ENCODE results near the gene CDK5RAP2.
"Not testable (repeated sequence)": the region's sequence is repeated elsewhere in the genome, so short reads cannot be mapped to it uniquely, and the experiment has no call there.

Gene CDK5RAP2

DNA sequence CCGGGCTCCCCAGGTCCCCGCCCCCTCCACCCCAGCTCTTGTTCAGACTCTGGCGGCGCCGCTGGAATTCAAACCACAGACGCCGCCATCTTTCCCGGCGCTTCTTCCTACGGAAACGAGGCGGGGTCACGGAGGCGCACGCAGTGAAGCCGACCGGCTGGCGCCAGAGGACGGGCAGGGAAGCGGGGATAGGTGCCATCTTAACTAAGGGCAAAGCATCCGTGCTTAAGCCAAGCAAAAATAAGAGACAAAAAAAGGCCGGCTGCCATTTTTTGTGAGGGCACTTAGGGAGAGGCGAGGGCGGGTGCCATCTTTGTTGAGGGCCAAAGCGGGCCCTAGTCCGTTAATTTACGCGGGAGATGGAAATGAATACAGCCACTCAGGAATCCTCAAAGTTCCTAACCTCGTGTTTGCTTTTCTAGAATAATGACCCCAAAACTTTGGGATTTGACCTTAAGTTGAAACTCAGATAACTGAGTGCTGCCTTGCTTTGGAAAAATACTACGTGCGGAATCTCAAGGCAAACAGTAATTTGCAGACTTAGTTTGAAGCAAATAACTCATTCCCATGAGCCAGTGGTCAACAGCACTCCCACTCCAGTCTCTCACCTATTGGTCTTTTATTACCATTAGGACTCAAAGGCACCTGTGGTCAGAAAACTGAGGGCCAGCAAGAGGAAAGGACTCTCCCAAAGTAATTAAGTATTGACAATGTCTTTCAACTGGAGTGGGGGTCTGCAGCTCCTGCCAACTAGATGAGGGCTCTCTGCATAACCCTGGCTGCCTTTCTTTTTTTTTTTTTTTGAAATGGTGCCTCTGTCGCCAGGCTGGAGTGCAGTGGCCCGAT lies at the start of gene CDK5RAP2:
Gene CDK5RAP2 (minus strand): TSS at position 117 of the 846 bp plus-strand sequence. CDS start 189 bp downstream, outside the sequence.
- TF ChIP-seq, protein P1, sequence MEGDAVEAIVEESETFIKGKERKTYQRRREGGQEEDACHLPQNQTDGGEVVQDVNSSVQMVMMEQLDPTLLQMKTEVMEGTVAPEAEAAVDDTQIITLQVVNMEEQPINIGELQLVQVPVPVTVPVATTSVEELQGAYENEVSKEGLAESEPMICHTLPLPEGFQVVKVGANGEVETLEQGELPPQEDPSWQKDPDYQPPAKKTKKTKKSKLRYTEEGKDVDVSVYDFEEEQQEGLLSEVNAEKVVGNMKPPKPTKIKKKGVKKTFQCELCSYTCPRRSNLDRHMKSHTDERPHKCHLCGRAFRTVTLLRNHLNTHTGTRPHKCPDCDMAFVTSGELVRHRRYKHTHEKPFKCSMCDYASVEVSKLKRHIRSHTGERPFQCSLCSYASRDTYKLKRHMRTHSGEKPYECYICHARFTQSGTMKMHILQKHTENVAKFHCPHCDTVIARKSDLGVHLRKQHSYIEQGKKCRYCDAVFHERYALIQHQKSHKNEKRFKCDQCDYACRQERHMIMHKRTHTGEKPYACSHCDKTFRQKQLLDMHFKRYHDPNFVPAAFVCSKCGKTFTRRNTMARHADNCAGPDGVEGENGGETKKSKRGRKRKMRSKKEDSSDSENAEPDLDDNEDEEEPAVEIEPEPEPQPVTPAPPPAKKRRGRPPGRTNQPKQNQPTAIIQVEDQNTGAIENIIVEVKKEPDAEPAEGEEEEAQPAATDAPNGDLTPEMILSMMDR (IDR thresholded peaks at IDR 0.05; ENCODE audit: borderline replicate concordance, insufficient read depth, low read depth, low read length), result no peak

DNA sequence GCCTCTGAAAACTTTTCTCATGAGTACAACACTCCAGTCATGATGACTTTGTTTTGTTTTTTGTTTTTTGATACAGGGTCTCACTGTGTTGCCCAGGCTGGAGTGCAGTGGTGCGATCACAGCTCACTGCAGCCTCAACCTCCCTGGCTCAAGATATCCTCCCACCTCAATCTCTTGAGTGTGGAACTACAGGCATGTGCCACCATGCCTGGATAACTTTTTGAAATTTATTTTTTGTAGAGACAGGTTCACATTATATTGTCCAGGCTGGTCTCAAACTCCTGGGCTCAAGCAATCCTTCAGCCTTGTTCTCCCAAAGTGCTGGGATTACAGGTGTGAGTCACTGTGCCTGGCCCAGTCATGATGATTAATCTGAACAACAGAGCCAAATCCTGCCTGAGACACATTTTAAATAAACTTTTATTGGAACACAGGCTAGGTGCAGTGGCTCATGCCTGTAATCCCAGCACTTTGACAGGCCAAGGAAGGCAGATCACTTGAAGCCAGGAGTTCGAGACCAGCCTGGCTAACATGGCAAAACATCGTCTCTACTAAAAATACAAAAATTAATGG lies 49.0 kb upstream of the CDK5RAP2 start:
- H3K4me3 ChIP-seq (ENCODE audit: low read depth, low read length), result not testable (repeated sequence)

More for the DNA sequence above, at the start of gene CDK5RAP2:
- peak within 1 kb of the TSS; percentile 77 for H3K4me3 ChIP-seq (ENCODE audit: low read depth, low read length)

DNA sequence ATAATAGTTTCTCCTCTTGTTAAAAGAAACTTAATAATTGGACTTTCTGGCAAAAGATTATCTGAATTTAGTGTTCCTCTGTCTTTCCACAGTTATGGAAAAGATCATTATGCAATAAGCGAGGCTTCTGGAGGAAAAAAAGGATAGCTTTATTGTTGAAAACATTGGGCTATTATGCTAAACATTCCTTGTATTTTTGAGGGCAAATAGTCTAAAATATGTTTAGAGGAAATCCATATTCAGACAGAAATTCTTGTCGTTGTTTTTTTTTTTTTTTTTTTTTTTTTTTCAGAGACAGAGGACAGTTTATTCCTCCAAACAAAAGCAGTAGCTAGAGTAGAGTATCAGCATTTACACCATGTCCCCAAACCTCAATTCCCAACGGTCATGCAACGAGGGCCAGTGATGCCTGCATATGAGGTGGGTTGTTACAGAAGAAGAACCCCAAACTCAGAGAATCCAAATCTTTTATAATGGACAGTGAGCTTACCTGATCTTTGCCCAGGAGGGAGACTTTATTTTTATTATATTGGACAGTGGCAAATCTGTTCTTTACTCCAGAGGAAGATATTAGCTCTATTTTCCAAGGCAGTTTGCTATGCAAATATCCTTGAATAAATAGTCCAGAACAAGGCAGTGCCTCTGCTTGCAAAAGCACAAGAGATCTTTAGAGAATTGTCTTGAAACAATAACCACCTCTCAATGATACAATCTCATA lies 48.4 kb upstream of the CDK5RAP2 start:
- TF ChIP-seq, protein P1 (IDR thresholded peaks at IDR 0.05; ENCODE audit: borderline replicate concordance, insufficient read depth, low read depth, low read length), result no peak
- H3K4me3 ChIP-seq (ENCODE audit: low read depth, low read length), result no peak overlapping the region

DNA sequence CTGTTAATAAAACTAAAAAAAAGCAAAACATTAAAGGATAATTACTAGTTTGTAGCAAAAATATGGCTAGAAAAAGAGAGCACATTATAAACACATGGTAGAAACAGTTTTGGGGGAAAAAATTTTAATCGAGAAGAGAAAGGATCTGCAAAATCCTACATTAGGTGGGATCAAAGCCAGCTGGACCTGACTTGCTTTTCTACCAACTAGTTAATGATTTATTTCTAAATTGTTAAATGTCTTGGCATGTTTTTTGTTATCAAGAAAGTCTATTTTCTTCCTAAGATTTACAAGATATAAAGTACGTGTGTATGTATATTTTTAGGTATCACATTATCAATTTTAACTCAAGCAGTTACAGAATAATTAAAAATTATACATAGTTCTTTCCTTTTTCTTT lies 47.1 kb upstream of the CDK5RAP2 start:
- H3K4me3 ChIP-seq (ENCODE audit: low read depth, low read length), result no peak overlapping the region
- TF ChIP-seq, protein P1 (IDR thresholded peaks at IDR 0.05; ENCODE audit: borderline replicate concordance, insufficient read depth, low read depth, low read length), result no peak

DNA sequence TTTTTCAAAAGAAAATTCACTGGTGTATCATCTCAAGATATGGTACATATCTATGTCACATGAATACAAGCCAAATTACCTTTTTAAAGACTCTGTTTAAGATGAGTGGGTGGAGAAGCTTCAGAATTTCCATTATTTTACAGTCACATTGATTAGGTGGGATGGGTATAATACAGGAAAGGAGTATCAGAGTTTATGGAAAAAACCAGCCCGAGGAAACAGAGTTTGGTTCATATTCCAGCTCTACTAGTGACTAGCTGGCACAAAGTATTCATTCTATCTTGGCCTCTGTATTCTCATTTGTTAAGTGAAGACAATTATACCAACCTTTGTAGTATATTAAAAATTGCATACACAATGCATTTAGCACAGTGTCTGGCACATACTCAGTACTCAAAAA lies 46.5 kb upstream of the CDK5RAP2 start:
- TF ChIP-seq, protein P1 (IDR thresholded peaks at IDR 0.05; ENCODE audit: borderline replicate concordance, insufficient read depth, low read depth, low read length), result no peak
- H3K4me3 ChIP-seq (ENCODE audit: low read depth, low read length), result no peak overlapping the region

DNA sequence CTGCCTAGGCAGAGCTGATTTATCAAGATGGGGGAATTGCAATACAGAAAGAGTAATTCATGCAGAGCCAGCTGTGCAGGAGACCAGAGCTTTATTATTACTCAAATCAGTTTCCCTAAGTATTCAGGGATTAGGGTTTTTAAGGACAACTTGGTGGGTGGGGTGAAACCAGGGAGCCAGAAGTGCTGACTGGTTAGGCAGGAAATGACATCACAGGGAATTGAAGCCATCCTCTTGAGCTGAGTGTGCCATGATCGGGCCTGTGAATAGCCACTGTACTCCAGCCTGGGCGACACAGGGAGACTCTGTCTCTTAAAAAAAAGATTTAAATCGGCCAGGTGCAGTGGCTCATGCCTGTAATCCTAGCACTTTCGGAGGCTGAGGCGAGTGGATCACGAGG lies 45.3 kb upstream of the CDK5RAP2 start:
- H3K4me3 ChIP-seq (ENCODE audit: low read depth, low read length), result no peak overlapping the region
- TF ChIP-seq, protein P1 (IDR thresholded peaks at IDR 0.05; ENCODE audit: borderline replicate concordance, insufficient read depth, low read depth, low read length), result no peak

DNA sequence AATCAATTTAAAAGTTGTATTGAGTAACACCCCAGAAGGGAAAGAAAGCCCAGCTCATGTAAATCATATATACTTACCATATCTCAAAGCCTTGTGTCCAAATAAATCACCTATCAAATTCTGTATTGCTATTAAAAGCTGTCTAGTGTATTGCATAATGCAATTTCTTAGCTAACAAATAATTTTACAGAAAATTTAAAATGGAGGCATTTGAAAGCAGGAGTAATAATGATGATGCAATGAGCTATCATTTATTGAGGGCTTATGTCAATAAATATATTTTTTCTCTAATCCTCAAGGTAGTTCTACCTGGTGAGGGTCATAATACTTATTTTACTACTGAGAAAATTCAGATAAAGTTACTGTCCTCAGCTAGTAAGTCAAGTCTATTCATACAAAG lies 42.8 kb upstream of the CDK5RAP2 start:
- H3K4me3 ChIP-seq (ENCODE audit: low read depth, low read length), result no peak overlapping the region
- TF ChIP-seq, protein P1 (IDR thresholded peaks at IDR 0.05; ENCODE audit: borderline replicate concordance, insufficient read depth, low read depth, low read length), result no peak
